IPS-20b (cell line): ENCODE measurements around the gene AKIP1.

Experiments used
- H3K27ac ChIP-seq: one replicate; pipeline ENCODE4 v1.5.1; 2013; ENCODE audit warnings: low read length
- H3K27me3 ChIP-seq: 2 replicates; pipeline ENCODE4 v1.6.1; 2013; ENCODE audit warnings: mild to moderate bottlenecking, low read length, inconsistent platforms; ENCODE audit not compliant: insufficient read depth
- H3K36me3 ChIP-seq: 2 replicates; pipeline ENCODE4 v1.6.1; 2013; ENCODE audit warnings: low read depth, mild to moderate bottlenecking, inconsistent platforms, low read length, moderate library complexity; ENCODE audit not compliant: insufficient read depth
- H3K4me1 ChIP-seq: 2 replicates; pipeline ENCODE4 v1.6.1; 2013; ENCODE audit warnings: mild to moderate bottlenecking, control low read depth, inconsistent platforms, low read length, moderate library complexity; ENCODE audit not compliant: insufficient read depth
- H3K4me3 ChIP-seq: 2 replicates; pipeline ENCODE4 v1.5.1; 2013; ENCODE audit warnings: mild to moderate bottlenecking, low read length, inconsistent platforms
- H3K9ac ChIP-seq: 2 replicates; pipeline ENCODE4 v1.6.1; 2013; ENCODE audit warnings: low read depth, mild to moderate bottlenecking, inconsistent platforms, low read length, moderate library complexity
- H3K9me3 ChIP-seq: 2 replicates; pipeline ENCODE4 v1.6.1; 2013; ENCODE audit warnings: mild to moderate bottlenecking, low read depth, low read length, inconsistent platforms; ENCODE audit not compliant: insufficient read depth

Gene AKIP1

DNA sequence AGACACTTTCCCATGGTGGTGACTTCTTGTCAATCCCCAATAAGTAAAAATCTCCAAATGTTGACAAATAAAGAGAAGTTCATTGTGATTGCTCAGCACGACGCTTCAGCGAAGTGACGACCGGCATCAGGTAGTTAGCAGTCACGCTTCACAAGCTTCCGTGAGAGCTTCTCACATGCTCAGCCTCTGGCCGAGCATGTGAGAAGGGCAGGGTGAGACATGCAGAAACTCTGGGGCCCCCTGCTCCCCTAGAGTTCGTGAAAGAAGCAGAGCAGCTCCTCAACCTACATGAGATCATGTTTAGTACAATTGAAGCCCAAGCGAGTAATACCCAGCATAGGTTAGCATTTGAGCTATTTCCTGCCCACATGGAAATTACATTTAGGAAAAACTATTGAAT lies 26.2 kb downstream of the AKIP1 start:
- Histone ChIP-seq H3K9me3 (no peaks in the 10 kb centered on the region), H3K36me3 (no peaks in the 10 kb centered on the region), H3K9ac (no peak overlapping the region), H3K27ac (no peak overlapping the region), H3K4me1 (peaks cover 9% of the 10 kb centered on the region), H3K4me3 (no peak overlapping the region), H3K27me3 (no peaks in the 10 kb centered on the region)

DNA sequence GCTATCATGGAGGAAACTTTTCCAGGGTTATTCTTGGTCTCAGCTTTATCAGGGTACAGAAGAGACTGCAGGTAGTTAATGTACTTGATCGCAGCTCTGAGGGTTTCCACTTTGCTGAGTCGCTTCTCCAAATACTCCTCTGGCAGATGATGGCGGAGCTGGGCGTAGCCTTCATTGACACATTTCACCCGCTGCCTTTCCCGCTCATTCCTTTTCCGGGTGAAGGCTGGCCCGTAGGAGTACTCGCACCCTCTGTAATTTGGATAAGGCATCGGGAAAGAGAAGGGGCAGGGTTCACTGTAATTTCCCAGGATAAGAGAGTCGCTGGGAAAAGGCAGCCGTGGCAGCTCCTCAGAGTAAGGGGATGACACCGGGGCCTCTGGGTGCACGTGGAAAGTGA lies 26.7 kb downstream of the AKIP1 start:
- Histone ChIP-seq H3K27me3 (no peaks in the 10 kb centered on the region), H3K36me3 (no peaks in the 10 kb centered on the region), H3K9me3 (no peaks in the 10 kb centered on the region), H3K9ac (no peak overlapping the region), H3K27ac (no peak overlapping the region), H3K4me1 (peaks cover 5% of the 10 kb centered on the region), H3K4me3 (no peak overlapping the region)

DNA sequence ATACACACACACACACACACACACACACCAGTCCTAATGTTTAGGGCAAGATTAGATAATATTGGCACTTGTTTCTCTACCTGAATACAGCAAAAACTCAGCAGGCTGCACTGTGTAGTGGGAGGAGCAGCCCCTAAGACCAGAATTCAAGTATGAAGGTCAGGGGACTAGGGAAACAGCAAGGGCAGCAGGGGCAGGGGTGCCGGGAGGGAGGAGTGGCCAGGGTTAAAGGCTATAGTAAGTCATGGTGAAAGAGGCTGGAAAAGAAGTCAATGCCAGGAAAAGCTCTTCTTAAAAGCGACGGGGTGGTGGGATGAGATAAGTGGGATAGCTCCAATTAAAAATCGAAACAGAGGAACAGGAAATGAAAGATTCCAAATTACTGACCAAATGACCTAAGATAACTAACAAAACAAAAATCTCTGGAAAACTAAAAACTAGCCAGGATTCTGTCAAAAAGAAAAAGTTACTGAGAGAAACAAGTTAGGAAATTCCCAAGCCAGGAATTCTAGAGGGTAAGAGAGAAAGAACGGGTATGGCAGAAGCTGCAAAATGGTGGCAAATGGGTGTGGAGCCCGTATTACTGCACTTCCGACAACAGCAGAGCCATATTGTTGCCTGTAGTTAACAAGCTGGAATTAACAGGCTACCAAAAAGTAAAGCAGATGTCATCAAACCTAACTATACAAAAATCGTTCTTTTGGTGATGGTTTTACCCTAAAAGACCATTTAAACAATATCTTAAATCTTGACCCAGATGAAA lies 30.5 kb downstream of the AKIP1 start:
- no peaks in the 10 kb centered on the region for H3K36me3 ChIP-seq
- H3K4me3 ChIP-seq = no peak overlapping the region
- no peaks in the 10 kb centered on the region for H3K4me1 ChIP-seq
- no peaks in the 10 kb centered on the region for H3K9me3 ChIP-seq
- no peaks in the 10 kb centered on the region for H3K27me3 ChIP-seq
- H3K27ac ChIP-seq = no peak overlapping the region
- H3K9ac ChIP-seq = no peak overlapping the region

GRCh38 chr11:8942518-8943066 lies 31.6 kb downstream of the AKIP1 start, which contains the start of gene ASCL3:
ASCL3 (minus strand) TSS chr11:8943016; CDS start chr11:8938161, 4,855 bp downstream.
- no peaks in the 10 kb centered on the region for H3K27me3 ChIP-seq
- H3K27ac ChIP-seq = no peak within 1 kb of the TSS
- no peak within 1 kb of the TSS for H3K4me3 ChIP-seq
- H3K36me3 ChIP-seq = no peaks in the 10 kb centered on the region
- no peak within 1 kb of the TSS for H3K9ac ChIP-seq
- H3K4me1 ChIP-seq = no peaks in the 10 kb centered on the region
- H3K9me3 ChIP-seq = no peaks in the 10 kb centered on the region

DNA sequence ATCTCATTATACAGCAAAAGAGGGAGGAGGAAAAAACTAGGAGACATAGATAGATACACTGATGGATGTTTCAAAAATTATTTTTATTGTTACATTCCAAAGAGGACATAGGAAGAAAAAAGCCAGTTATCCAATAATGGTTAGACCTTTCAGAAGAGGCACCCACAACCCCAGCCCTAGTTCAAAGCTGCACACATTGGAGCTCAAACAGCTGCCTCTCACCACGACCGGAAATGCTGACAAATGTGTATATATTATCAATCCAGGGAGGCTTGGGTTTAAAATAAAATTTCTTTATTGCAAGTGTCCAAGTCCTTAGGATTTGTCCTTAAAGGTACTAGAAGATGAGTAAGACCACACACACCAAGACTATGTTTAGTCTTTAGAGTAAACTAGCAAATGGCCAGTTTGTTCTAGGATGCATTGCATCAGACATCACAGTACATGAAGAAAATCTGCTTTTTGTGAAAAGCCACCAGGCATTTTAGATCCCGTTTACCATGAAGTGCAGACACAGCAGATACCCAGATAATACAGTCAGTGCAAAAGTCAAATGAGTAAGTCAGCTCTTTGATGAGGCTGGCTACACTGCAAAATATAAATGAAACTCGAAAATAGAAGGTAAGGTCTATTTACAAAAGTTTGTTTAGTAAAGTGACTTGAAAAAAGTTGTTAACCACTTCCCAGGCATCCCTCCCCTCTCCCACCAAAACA lies 36.4 kb downstream of the AKIP1 start:
- Histone ChIP-seq H3K27ac (no peak overlapping the region), H3K4me3 (no peak overlapping the region), H3K9me3 (no peaks in the 10 kb centered on the region), H3K9ac (no peak overlapping the region), H3K36me3 (peaks cover 11% of the 10 kb centered on the region; the same call in 1 of the 2 replicates), H3K4me1 (no peaks in the 10 kb centered on the region), H3K27me3 (no peaks in the 10 kb centered on the region)

DNA sequence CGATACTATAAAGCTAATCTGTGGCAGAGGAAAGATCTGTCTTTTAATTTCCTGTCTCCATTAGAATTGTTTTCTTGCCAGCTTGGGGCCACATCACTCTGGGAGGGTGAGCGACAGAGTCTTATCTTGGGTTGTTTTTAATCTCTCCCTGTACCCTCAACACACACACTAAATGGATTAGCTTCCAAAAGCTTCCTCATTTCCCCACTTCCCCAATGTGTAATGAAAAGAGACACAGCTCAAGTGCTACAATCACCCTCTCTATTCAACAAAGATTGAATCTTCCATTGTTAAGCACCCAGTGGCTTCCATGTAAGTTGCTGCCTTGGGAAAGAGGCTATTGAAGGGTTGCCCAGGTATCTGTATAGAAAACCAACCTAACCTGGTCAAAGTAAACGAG lies 37.9 kb downstream of the AKIP1 start:
- no peak overlapping the region for H3K27ac ChIP-seq
- H3K9me3 ChIP-seq = no peaks in the 10 kb centered on the region
- H3K27me3 ChIP-seq = no peaks in the 10 kb centered on the region
- no peaks in the 10 kb centered on the region for H3K4me1 ChIP-seq
- no peak overlapping the region for H3K9ac ChIP-seq
- H3K36me3 ChIP-seq = peaks cover 11% of the 10 kb centered on the region; the same call in 1 of the 2 replicates
- H3K4me3 ChIP-seq = no peak overlapping the region

GRCh38 chr11:8956860-8957259 lies 45.9 kb downstream of the AKIP1 start:
- H3K27me3 ChIP-seq = no peaks in the 10 kb centered on the region
- peaks cover 14% of the 10 kb centered on the region; the same call in 1 of the 2 replicates for H3K36me3 ChIP-seq
- no peak overlapping the region for H3K4me3 ChIP-seq
- H3K9me3 ChIP-seq = no peaks in the 10 kb centered on the region; the same call in 1 of the 2 replicates
- no peak overlapping the region for H3K27ac ChIP-seq
- no peaks in the 10 kb centered on the region; the same call in 1 of the 2 replicates for H3K4me1 ChIP-seq
- no peak overlapping the region for H3K9ac ChIP-seq

- H3K9me3 ChIP-seq = no peaks in the 10 kb centered on the region; the same call in 1 of the 2 replicates
- no peak overlapping the region for H3K9ac ChIP-seq
- peaks cover 9% of the 10 kb centered on the region; the same call in 1 of the 2 replicates for H3K36me3 ChIP-seq
- no peak overlapping the region for H3K4me3 ChIP-seq
- H3K27ac ChIP-seq = no peak overlapping the region
- H3K27me3 ChIP-seq = no peaks in the 10 kb centered on the region
- H3K4me1 ChIP-seq = peaks cover 6% of the 10 kb centered on the region
Measured at GRCh38 chr11:8959546-8960166, 48.7 kb downstream of the AKIP1 start.

DNA sequence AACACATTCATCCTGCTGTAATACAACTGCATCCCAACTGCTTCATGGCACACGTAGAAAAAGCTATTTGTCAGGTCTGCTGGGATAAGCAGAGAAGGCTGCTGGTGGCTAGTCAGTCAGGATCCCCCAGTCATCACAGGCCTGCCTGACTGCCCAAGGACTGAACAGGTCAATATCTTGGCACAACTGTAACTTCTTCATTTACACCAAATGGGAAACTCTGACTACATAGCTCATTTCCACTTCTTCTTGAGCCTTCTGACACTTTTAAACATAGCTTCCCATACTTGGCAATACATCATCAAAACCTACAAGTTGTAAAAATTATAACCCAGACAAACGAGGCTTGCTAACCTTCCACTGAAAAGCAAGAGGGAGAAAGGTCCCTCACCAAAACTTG lies 50.4 kb downstream of the AKIP1 start:
- Histone ChIP-seq H3K9ac (no peak overlapping the region), H3K4me3 (no peak overlapping the region), H3K9me3 (no peaks in the 10 kb centered on the region), H3K4me1 (peaks cover 6% of the 10 kb centered on the region), H3K36me3 (no peaks in the 10 kb centered on the region), H3K27me3 (no peaks in the 10 kb centered on the region), H3K27ac (no peak overlapping the region)

- H3K4me1 ChIP-seq = peaks cover 6% of the 10 kb centered on the region
- no peaks in the 10 kb centered on the region for H3K9me3 ChIP-seq
- H3K9ac ChIP-seq = no peak overlapping the region
- H3K4me3 ChIP-seq = peak overlapping the region; percentile 79
- no peak overlapping the region for H3K27ac ChIP-seq
- no peaks in the 10 kb centered on the region for H3K27me3 ChIP-seq
- H3K36me3 ChIP-seq = no peaks in the 10 kb centered on the region
Measured at GRCh38 chr11:8962841-8963240, 51.9 kb downstream of the AKIP1 start.

DNA sequence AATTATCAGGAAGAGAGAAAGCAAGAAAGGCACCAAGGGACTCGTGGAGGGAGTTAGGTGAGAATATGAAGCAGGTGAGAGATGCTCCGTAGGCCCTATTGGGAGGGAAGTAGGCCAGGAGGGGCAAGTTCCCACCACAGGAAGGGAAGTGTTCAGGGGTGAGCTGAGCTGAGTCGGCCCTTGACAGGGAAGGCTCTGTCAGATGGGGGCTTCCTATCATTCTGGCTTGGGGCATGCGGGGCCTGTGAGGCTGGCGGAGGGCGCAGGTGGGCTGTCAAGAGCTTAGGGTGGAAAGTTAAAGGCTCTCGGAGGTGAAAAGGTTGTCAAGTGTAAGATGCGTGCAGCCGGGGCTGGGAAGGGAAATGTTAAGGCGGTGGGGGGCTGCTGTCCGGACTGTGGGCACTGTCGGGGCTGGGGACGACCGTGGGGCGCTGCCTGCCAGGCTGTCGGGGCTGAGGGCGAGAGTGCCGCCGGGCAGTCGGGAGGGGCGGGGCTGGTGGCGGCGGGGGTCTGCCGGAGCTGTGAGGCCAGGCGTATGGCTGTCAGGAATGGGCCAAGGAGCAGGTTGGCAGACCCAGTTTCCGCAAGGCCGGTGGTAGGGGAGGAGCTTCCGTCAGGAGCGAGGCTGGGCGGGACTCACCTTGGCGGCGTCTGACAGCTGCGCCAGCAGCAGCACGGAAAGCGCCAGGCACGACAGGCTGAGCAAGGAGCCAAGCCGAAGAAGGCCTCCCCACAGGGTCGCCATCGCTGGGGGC lies 52.8 kb downstream of the AKIP1 start:
- Histone ChIP-seq H3K9me3 (no peaks in the 10 kb centered on the region), H3K27ac (no peak overlapping the region), H3K4me3 (peak overlapping the region; percentile 79), H3K4me1 (peaks cover 6% of the 10 kb centered on the region), H3K36me3 (no peaks in the 10 kb centered on the region), H3K27me3 (no peaks in the 10 kb centered on the region), H3K9ac (peak overlapping the region; percentile 93; the same call in 1 of the 2 replicates)
